Uterus (tissue), 2 donors: ENCODE data around the gene CTBP1.

Experiments
- POLR2A ChIP-seq, 2 donors: fragments of 450-650 bp; IDR thresholded peaks; one replicate each; pipeline ENCODE4 v1.6.1; 2016; ENCODE audit warnings: antibody characterized with exemption in 2 of 2, mild to moderate bottlenecking in 1 of 2, moderate library complexity in 1 of 2
- TF ChIP-seq, protein P1 (sequence below), 4 experiments: fragments of 200-600 bp in 2 of 4; fragments of 450-650 bp in 2 of 4; sonication (generic) in 2 of 4; IDR thresholded peaks; one replicate each; pipeline ENCODE4 v1.5.1; 2016 to 2019; ENCODE audit warnings: antibody characterized with exemption in 4 of 4, mild to moderate bottlenecking in 2 of 4, moderate library complexity in 1 of 4

DNA sequence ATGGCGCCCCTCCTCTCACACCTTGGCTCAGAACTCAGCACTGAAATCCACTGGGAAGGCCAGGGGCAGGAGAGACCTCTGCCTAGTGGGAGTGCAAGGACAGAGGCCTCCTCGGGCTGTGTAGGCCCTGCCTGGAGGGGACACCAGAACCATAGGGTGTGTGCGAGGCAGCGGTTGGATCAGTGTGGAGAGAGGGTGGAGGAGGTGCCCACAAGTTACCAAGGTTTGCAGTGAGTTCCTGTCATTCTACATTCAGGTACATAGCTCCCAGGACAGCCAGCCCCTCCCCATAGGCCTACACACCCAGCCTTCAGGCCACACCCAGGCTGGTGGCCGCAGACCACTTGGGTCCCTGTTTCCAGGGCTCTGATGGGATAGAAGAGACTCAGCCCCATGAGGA is 57.3 kb downstream of the CTBP1 start:
- TF ChIP-seq POLR2A (IDR thresholded peaks at IDR 0.05) = no peak
- TF ChIP-seq, protein P1, sequence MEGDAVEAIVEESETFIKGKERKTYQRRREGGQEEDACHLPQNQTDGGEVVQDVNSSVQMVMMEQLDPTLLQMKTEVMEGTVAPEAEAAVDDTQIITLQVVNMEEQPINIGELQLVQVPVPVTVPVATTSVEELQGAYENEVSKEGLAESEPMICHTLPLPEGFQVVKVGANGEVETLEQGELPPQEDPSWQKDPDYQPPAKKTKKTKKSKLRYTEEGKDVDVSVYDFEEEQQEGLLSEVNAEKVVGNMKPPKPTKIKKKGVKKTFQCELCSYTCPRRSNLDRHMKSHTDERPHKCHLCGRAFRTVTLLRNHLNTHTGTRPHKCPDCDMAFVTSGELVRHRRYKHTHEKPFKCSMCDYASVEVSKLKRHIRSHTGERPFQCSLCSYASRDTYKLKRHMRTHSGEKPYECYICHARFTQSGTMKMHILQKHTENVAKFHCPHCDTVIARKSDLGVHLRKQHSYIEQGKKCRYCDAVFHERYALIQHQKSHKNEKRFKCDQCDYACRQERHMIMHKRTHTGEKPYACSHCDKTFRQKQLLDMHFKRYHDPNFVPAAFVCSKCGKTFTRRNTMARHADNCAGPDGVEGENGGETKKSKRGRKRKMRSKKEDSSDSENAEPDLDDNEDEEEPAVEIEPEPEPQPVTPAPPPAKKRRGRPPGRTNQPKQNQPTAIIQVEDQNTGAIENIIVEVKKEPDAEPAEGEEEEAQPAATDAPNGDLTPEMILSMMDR (IDR thresholded peaks at IDR 0.05) = no peak
